A549 (cell line): Measurements from ENCODE around the gene TXNL4A. TPM values are rescaled to one million over a fixed set of nuclear protein-coding genes. Genes with fewer than 3 reads are reported as not detected.
A peak's percentile ranks its signal among the peaks of the same experiment; 100 is the strongest.

Experiments
- ATAC-seq, 2 experiments: fragments of 200-7000 bp in 1 of 2; fragments of >200 bp in 1 of 2; cut with Nextera tagmentation in 1 of 2; cut with Tn5 transposase in 1 of 2; 3 replicates each; pipeline versions ENCODE4 v1.8.0 to v1.9.1; 2018 to 2020; ENCODE audit warnings: mild to moderate bottlenecking in 1 of 2, moderate library complexity in 1 of 2
- CTCF ChIA-PET: fragments of 300-600 bp; sonication (Branson Sonifier 250); formaldehyde crosslinking; extraction: SDS; loops from one replicate; lab custom pipeline; 2021; ENCODE audit warnings: antibody characterized with exemption, inconsistent platforms; lab: Yijun Ruan, JAX
- POLR2A ChIA-PET: fragments of 350-600 bp; formaldehyde crosslinking; extraction: SDS; loops from one replicate; lab custom pipeline; 2021; ENCODE audit warnings: antibody characterized with exemption, inconsistent platforms; lab: Yijun Ruan, JAX
- DNase-seq, 2 experiments: peaks; one replicate each; pipeline versions ENCODE4 v3.0.0 to v3.0.0-alpha.2; 2011 to 2016; ENCODE audit warnings: low read depth in 1 of 2, low spot score in 1 of 2
- FAIRE-seq: peaks from 2 replicates; lab custom pipeline; 2011; peaks lifted over from hg19 to GRCh38; lab: Jason Lieb, UNC
- H3K27ac ChIP-seq, 2 experiments: fragments of >200 bp; sonication (Bioruptor Twin); formaldehyde crosslinking; 3 replicates each; pipeline ENCODE4 v1.5.1; 2016 to 2017
- H3K4me1 ChIP-seq: fragments of >200 bp; sonication (Bioruptor Twin); formaldehyde crosslinking; 3 replicates; pipeline ENCODE4 v1.6.1; 2016
- H3K4me2 ChIP-seq: fragments of >200 bp; sonication (Bioruptor Twin); formaldehyde crosslinking; 3 replicates; pipeline ENCODE4 v1.6.1; 2016
- H3K4me3 ChIP-seq: fragments of >200 bp; sonication (Bioruptor Twin); formaldehyde crosslinking; 3 replicates; pipeline ENCODE4 v1.5.1; 2016
- H3K9me3 ChIP-seq: fragments of >200 bp; sonication (Bioruptor Twin); formaldehyde crosslinking; 3 replicates; pipeline ENCODE4 v1.6.1; 2016
- CBX2 ChIP-seq: fragments of 200-600 bp; sonication (generic); IDR thresholded peaks from 2 replicates; pipeline ENCODE4 v1.6.1; 2016; ENCODE audit warnings: low read depth, mild to moderate bottlenecking, borderline replicate concordance
- CHD2 ChIP-seq: fragments of 150-350 bp; IDR thresholded peaks from 2 replicates; pipeline ENCODE4 v1.6.1; 2014; ENCODE audit warnings: low read length; ENCODE audit not compliant: partially characterized antibody
- CHD4 ChIP-seq: fragments of 200-600 bp; sonication (generic); IDR thresholded peaks from 2 replicates; pipeline ENCODE4 v1.6.1; 2016; ENCODE audit warnings: antibody characterized with exemption, mild to moderate bottlenecking, borderline replicate concordance
- EHF ChIP-seq: fragments of 250-450 bp; sonication (Bioruptor Pico); IDR thresholded peaks from 2 replicates; pipeline ENCODE4 v1.5.0; 2020; ENCODE audit warnings: mild to moderate bottlenecking
- EP300 ChIP-seq, 2 experiments: fragments of >200 bp; sonication (Bioruptor Twin); formaldehyde crosslinking; IDR thresholded peaks; 2 replicates in 1 of 2; 3 replicates in 1 of 2; pipeline ENCODE4 v1.6.1; 2016 to 2017
- ESRRA ChIP-seq: fragments of 150-350 bp; IDR thresholded peaks from 2 replicates; pipeline ENCODE4 v1.6.1; 2014; ENCODE audit warnings: mild to moderate bottlenecking, low read length, borderline replicate concordance
- FOSL2 ChIP-seq, 2 experiments: fragments of 450-650 bp in 1 of 2; fragments of >200 bp in 1 of 2; sonication (Bioruptor Twin) in 1 of 2; formaldehyde crosslinking; IDR thresholded peaks; 2 replicates each; pipeline versions ENCODE4 v1.5.0 to v1.6.1; 2016 to 2020; ENCODE audit warnings: mild to moderate bottlenecking in 1 of 2, moderate library complexity in 1 of 2
- GATA3 ChIP-seq: IDR thresholded peaks from 2 replicates; pipeline ENCODE4 v1.6.1; 2012; ENCODE audit warnings: borderline replicate concordance
- HEYL ChIP-seq: fragments of 250-450 bp; sonication (Bioruptor Pico); IDR thresholded peaks from 2 replicates; pipeline ENCODE4 v1.8.0; 2021; ENCODE audit warnings: mild to moderate bottlenecking, moderate library complexity
- HOXB13 ChIP-seq: fragments of 250-450 bp; sonication (Bioruptor Pico); IDR thresholded peaks from 2 replicates; pipeline ENCODE4 v1.5.0; 2020; ENCODE audit warnings: low read depth, mild to moderate bottlenecking, moderate library complexity
- JUN ChIP-seq, 2 experiments: fragments of >200 bp; sonication (Bioruptor Twin); formaldehyde crosslinking; IDR thresholded peaks; 2 replicates in 1 of 2; 3 replicates in 1 of 2; pipeline ENCODE4 v1.6.1; 2016 to 2017
- JUNB ChIP-seq: fragments of >200 bp; sonication (Bioruptor Twin); formaldehyde crosslinking; IDR thresholded peaks from 2 replicates; pipeline ENCODE4 v1.6.1; 2016
- KDM1A ChIP-seq: fragments of 200-600 bp; sonication (generic); IDR thresholded peaks from 2 replicates; pipeline ENCODE4 v1.6.1; 2016; ENCODE audit warnings: low read depth, mild to moderate bottlenecking
- KDM5A ChIP-seq: fragments of 200-600 bp; sonication (generic); IDR thresholded peaks from 2 replicates; pipeline ENCODE4 v1.6.1; 2016; ENCODE audit warnings: antibody characterized with exemption, mild to moderate bottlenecking
- MAFK ChIP-seq: fragments of 450-650 bp; IDR thresholded peaks from 2 replicates; pipeline ENCODE4 v1.6.1; 2014; ENCODE audit not compliant: partially characterized antibody
- MAZ ChIP-seq: fragments of 150-350 bp; IDR thresholded peaks from 2 replicates; pipeline ENCODE4 v1.6.1; 2014; ENCODE audit warnings: antibody characterized with exemption, low read depth, low read length, borderline replicate concordance
- MYC ChIP-seq: IDR thresholded peaks from 2 replicates; pipeline ENCODE4 v1.6.1; 2012; ENCODE audit warnings: mild to moderate bottlenecking, inconsistent platforms, low read length, improper control_type of control experiment, borderline replicate concordance
- NFE2L2 ChIP-seq: fragments of 150-350 bp; conservative IDR thresholded peaks from 2 replicates; pipeline ENCODE4 v1.6.1; 2014; ENCODE audit warnings: low read length
- POLR2A ChIP-seq: IDR thresholded peaks from 2 replicates; pipeline ENCODE4 v1.6.1; 2012; ENCODE audit warnings: mild to moderate bottlenecking, low read length
- RARB ChIP-seq: fragments of 250-450 bp; sonication (Bioruptor Pico); IDR thresholded peaks from 2 replicates; pipeline ENCODE4 v1.8.0; 2021; ENCODE audit warnings: mild to moderate bottlenecking, moderate library complexity
- RFX5 ChIP-seq: fragments of 450-650 bp; IDR thresholded peaks from 2 replicates; pipeline ENCODE4 v1.7.1; 2014; ENCODE audit warnings: antibody characterized with exemption, mild to moderate bottlenecking, moderate library complexity
- SMC3 ChIP-seq: fragments of >200 bp; sonication (Bioruptor Twin); formaldehyde crosslinking; IDR thresholded peaks from 3 replicates; pipeline ENCODE4 v1.6.1; 2018; ENCODE audit warnings: inconsistent platforms
- TP53 ChIP-seq: fragments of 250-450 bp; sonication (Bioruptor Pico); IDR thresholded peaks from 2 replicates; pipeline ENCODE4 v1.5.0; 2021; ENCODE audit warnings: mild to moderate bottlenecking, moderate library complexity
- ZC3H11A ChIP-seq: fragments of 450-650 bp; IDR thresholded peaks from 2 replicates; pipeline ENCODE4 v1.6.1; 2014; ENCODE audit warnings: antibody characterized with exemption, mild to moderate bottlenecking
- ZNF302 ChIP-seq: fragments of 250-450 bp; sonication (Bioruptor Pico); IDR thresholded peaks from 2 replicates; pipeline ENCODE4 v1.9.0; 2021; ENCODE audit warnings: inconsistent platforms, mild to moderate bottlenecking, moderate library complexity
- ZSCAN20 ChIP-seq: fragments of 250-450 bp; sonication (Bioruptor Pico); IDR thresholded peaks from 2 replicates; pipeline ENCODE4 v1.8.0; 2022; ENCODE audit warnings: mild to moderate bottlenecking, moderate library complexity
- WGBS: methylation state at CpG from one replicate; pipeline ENCODE4 v1.1.6; 2017; ENCODE audit errors: missing lambda C conversion rate; 5-methylcytosine and 5-hydroxymethylcytosine counted together
- polyA plus RNA-seq, 4 experiments: library from polyadenylated mRNA; depleted of rRNA in 3 of 4; stranded (reverse); fragments of >200 nt; fragmentation: RNase III in 1 of 4; extraction: RNeasy Plus Mini Kit Qiagen cat#74134 plus additional on column Dnase treatment in 1 of 4; gene quantifications; 2 replicates in 3 of 4; 3 replicates in 1 of 4; pipeline ENCODE4 v1.2.3, GENCODE V29; 2011 to 2017
- TF ChIP-seq, protein P1 (sequence below): IDR thresholded peaks from 2 replicates; pipeline ENCODE4 v1.6.1; 2012
- TF ChIP-seq, protein P2 (sequence below): fragments of 250-450 bp; sonication (Bioruptor Pico); IDR thresholded peaks from 2 replicates; pipeline ENCODE4 v1.5.0; 2021; ENCODE audit warnings: mild to moderate bottlenecking, moderate library complexity, borderline replicate concordance
- TF ChIP-seq, protein P3 (sequence below): fragments of 150-350 bp; IDR thresholded peaks from 2 replicates; pipeline ENCODE4 v1.6.1; 2014; ENCODE audit warnings: low read depth, mild to moderate bottlenecking, low read length
- TF ChIP-seq, protein P4 (sequence below): fragments of 450-650 bp; IDR thresholded peaks from 2 replicates; pipeline ENCODE4 v1.6.1; 2014; ENCODE audit warnings: antibody characterized with exemption
- TF ChIP-seq, protein P5 (sequence below): IDR thresholded peaks from 2 replicates; pipeline ENCODE4 v1.6.1; 2012
- TF ChIP-seq, protein P6 (sequence below): fragments of 200-600 bp; sonication (generic); IDR thresholded peaks from 2 replicates; pipeline ENCODE4 v1.6.1; 2016; ENCODE audit warnings: antibody characterized with exemption, mild to moderate bottlenecking, moderate library complexity

The TXNL4A gene
- polyA plus RNA-seq, 2 of the 4 experiments (the other 2 are of a cell fraction): 99.6 to 139 TPM

DNA sequence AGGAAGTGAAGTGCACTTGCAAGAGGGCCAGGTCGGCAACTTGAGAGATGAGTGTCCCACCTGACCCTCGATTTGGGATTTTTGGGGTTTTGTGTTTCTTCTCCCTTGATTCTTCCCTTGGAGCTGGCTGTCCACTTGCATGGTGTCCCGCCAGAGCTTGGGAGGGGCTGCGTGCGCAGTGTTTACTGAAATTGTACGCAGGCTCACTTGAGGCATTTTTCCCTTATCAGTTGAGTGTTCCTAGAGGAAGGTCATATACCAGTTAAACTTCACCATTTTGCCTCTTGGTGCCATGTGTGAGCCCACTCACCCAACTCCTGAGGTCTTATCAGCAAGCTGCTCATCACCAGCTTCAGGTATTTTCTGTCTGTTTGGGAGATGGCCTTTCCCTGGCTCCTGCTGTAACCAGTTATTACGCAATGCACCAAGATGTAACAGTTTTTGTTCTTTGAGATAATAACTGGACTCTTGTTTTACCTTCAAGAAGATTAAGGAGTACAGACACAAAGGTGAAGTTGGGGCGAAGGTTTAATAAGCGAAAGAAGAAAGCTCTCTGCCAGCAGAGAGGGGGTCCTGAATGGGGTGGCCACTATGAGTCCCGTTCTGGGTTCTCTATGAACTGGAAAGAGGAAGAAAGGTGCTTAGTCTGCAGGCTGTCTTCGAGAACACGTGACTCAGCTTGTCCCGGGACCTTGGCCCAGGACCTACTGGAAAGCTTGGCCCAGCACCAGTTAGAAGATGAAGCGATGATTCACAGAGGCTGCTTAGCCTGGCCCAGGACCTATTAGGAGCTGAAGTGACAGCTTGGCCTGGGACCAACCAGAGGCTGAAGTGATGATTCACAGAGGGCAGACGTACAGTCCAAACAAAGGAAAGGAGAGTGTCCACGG lies 21.5 kb upstream of the TXNL4A start:
- WGBS: 55% methylated on average over 16 of the region's 16 CpGs
- no peak overlapping the region for H3K4me3 ChIP-seq
- ChIA-PET POLR2A (interaction anchor here (1.2 kb wide), 1 partner anchor 24 kb away, joined by 4 read pairs; the partner anchor contains the start of gene RBFA), CTCF (interaction anchor here (1.4 kb wide), 1 partner anchor 22 kb away, joined by 4 read pairs; no protein-coding TSS in a partner anchor)
- H3K9me3 ChIP-seq: no peaks in the 10 kb centered on the region
- H3K4me2 ChIP-seq: peak overlapping the region; percentile 64
- peak overlapping the region in 1 of 2 experiments; percentile 75; a peak in 3 of 6 replicates for H3K27ac ChIP-seq
- FAIRE-seq (no peak), ATAC-seq (peak; percentile 99), DNase-seq (peak; percentile 69 to 82)
- H3K4me1 ChIP-seq: peaks cover 11% of the 10 kb centered on the region
- TF ChIP-seq EP300 (IDR thresholded peaks at IDR 0.05) (no peak), EHF (CRISPR knock-in tag) (no peak), CHD2 (no peak), MAZ (no peak), ESRRA (no peak), HOXB13 (no peak), HEYL (no peak), ZNF302 (CRISPR knock-in tag) (no peak), RFX5 (no peak), KDM1A (no peak), MYC (no peak), JUNB (0 out of 2 replicates have a peak, but pooled peaks have one; percentile 21), ZC3H11A (no peak), ZSCAN20 (CRISPR knock-in tag) (no peak), MAFK (peak; percentile 72), KDM5A (no peak), FOSL2 (IDR thresholded peaks at IDR 0.05) (no peak), FOSL2 (CRISPR knock-in tag; IDR thresholded peaks at IDR 0.05) (peak; percentile 56; the same call in 1 of the 2 replicates), JUN (IDR thresholded peaks at IDR 0.05) (no peak), NFE2L2 (no peak), RARB (no peak), POLR2A (no peak), TP53 (CRISPR knock-in tag) (no peak), CBX2 (no peak), CHD4 (no peak), SMC3 (no peak), GATA3 (no peak)
- TF ChIP-seq, protein P1, sequence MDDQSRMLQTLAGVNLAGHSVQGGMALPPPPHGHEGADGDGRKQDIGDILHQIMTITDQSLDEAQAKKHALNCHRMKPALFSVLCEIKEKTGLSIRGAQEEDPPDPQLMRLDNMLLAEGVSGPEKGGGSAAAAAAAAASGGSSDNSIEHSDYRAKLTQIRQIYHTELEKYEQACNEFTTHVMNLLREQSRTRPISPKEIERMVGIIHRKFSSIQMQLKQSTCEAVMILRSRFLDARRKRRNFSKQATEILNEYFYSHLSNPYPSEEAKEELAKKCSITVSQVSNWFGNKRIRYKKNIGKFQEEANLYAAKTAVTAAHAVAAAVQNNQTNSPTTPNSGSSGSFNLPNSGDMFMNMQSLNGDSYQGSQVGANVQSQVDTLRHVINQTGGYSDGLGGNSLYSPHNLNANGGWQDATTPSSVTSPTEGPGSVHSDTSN: no peak
- TF ChIP-seq, protein P2, sequence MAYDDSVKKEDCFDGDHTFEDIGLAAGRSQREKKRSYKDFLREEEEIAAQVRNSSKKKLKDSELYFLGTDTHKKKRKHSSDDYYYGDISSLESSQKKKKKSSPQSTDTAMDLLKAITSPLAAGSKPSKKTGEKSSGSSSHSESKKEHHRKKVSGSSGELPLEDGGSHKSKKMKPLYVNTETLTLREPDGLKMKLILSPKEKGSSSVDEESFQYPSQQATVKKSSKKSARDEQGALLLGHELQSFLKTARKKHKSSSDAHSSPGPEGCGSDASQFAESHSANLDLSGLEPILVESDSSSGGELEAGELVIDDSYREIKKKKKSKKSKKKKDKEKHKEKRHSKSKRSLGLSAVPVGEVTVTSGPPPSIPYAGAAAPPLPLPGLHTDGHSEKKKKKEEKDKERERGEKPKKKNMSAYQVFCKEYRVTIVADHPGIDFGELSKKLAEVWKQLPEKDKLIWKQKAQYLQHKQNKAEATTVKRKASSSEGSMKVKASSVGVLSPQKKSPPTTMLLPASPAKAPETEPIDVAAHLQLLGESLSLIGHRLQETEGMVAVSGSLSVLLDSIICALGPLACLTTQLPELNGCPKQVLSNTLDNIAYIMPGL (CRISPR knock-in tag): no peak
- TF ChIP-seq, protein P3, sequence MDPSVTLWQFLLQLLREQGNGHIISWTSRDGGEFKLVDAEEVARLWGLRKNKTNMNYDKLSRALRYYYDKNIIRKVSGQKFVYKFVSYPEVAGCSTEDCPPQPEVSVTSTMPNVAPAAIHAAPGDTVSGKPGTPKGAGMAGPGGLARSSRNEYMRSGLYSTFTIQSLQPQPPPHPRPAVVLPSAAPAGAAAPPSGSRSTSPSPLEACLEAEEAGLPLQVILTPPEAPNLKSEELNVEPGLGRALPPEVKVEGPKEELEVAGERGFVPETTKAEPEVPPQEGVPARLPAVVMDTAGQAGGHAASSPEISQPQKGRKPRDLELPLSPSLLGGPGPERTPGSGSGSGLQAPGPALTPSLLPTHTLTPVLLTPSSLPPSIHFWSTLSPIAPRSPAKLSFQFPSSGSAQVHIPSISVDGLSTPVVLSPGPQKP: no peak
- TF ChIP-seq, protein P4, sequence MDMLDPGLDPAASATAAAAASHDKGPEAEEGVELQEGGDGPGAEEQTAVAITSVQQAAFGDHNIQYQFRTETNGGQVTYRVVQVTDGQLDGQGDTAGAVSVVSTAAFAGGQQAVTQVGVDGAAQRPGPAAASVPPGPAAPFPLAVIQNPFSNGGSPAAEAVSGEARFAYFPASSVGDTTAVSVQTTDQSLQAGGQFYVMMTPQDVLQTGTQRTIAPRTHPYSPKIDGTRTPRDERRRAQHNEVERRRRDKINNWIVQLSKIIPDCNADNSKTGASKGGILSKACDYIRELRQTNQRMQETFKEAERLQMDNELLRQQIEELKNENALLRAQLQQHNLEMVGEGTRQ: peak; percentile 79
- TF ChIP-seq, protein P5, sequence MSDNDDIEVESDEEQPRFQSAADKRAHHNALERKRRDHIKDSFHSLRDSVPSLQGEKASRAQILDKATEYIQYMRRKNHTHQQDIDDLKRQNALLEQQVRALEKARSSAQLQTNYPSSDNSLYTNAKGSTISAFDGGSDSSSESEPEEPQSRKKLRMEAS: peak; percentile 67
- TF ChIP-seq, protein P6, sequence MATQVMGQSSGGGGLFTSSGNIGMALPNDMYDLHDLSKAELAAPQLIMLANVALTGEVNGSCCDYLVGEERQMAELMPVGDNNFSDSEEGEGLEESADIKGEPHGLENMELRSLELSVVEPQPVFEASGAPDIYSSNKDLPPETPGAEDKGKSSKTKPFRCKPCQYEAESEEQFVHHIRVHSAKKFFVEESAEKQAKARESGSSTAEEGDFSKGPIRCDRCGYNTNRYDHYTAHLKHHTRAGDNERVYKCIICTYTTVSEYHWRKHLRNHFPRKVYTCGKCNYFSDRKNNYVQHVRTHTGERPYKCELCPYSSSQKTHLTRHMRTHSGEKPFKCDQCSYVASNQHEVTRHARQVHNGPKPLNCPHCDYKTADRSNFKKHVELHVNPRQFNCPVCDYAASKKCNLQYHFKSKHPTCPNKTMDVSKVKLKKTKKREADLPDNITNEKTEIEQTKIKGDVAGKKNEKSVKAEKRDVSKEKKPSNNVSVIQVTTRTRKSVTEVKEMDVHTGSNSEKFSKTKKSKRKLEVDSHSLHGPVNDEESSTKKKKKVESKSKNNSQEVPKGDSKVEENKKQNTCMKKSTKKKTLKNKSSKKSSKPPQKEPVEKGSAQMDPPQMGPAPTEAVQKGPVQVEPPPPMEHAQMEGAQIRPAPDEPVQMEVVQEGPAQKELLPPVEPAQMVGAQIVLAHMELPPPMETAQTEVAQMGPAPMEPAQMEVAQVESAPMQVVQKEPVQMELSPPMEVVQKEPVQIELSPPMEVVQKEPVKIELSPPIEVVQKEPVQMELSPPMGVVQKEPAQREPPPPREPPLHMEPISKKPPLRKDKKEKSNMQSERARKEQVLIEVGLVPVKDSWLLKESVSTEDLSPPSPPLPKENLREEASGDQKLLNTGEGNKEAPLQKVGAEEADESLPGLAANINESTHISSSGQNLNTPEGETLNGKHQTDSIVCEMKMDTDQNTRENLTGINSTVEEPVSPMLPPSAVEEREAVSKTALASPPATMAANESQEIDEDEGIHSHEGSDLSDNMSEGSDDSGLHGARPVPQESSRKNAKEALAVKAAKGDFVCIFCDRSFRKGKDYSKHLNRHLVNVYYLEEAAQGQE: no peak
